H1 (cell line): ENCODE results near the gene SEMA4D. TPM values are rescaled to one million over a fixed set of nuclear protein-coding genes. Genes with fewer than 3 reads are reported as not detected.

ENCODE experiments used
- CTCF ChIA-PET: fragments of 300-600 bp; sonication (Branson Sonifier 250); formaldehyde crosslinking; loops from one replicate; lab custom pipeline; 2021; ENCODE audit not compliant: partially characterized antibody; lab: Charles Lee
- POLR2A ChIA-PET: fragments of 300-600 bp; sonication (Branson Sonifier 250); formaldehyde crosslinking; loops from one replicate; lab custom pipeline; 2021; ENCODE audit warnings: inconsistent platforms; ENCODE audit not compliant: partially characterized antibody; lab: Charles Lee
- DNase-seq, 2 experiments: peaks; one replicate each; pipeline versions ENCODE4 v3.0.0 to v3.0.0-alpha.2; 2010 to 2022; ENCODE audit warnings: low spot score in 2 of 2, low read depth in 1 of 2, mixed read lengths in 1 of 2
- FAIRE-seq: peaks from 2 replicates; lab custom pipeline; 2011; peaks lifted over from hg19 to GRCh38; lab: Jason Lieb, UNC
- H2AFZ ChIP-seq: 2 replicates; pipeline ENCODE4 v1.8.1; 2012; ENCODE audit warnings: low read length, inconsistent platforms
- H2AK5ac ChIP-seq: 2 replicates; pipeline ENCODE4 v1.6.1; 2013; ENCODE audit warnings: low read depth, low read length
- H2BK120ac ChIP-seq: replicated peaks from 2 replicates; pipeline ENCODE3; 2013; ENCODE audit warnings: low read depth, low read length, inconsistent platforms
- H2BK12ac ChIP-seq: 2 replicates; pipeline ENCODE4 v1.6.1; 2013; ENCODE audit warnings: low read depth, low read length
- H2BK15ac ChIP-seq: 2 replicates; pipeline ENCODE4 v1.6.1; 2013; ENCODE audit warnings: low read length
- H2BK20ac ChIP-seq: 2 replicates; pipeline ENCODE4 v1.6.1; 2013; ENCODE audit warnings: low read length
- H2BK5ac ChIP-seq: 2 replicates; pipeline ENCODE4 v1.6.1; 2013; ENCODE audit warnings: low read depth, low read length
- H3K14ac ChIP-seq: 2 replicates; pipeline ENCODE4 v1.6.1; 2013; ENCODE audit warnings: inconsistent platforms; ENCODE audit not compliant: insufficient read length
- H3K18ac ChIP-seq: 2 replicates; pipeline ENCODE4 v1.6.1; 2013; ENCODE audit warnings: low read length; ENCODE audit errors: extremely low read depth
- H3K23ac ChIP-seq: 2 replicates; pipeline ENCODE4 v1.6.1; 2013; ENCODE audit warnings: inconsistent platforms; ENCODE audit not compliant: insufficient read length
- H3K23me2 ChIP-seq: 2 replicates; pipeline ENCODE4 v1.6.1; 2013; ENCODE audit warnings: low read depth, low read length
- H3K27ac ChIP-seq: 2 replicates; pipeline ENCODE4 v1.6.1; 2011; ENCODE audit warnings: low read depth, low read length, inconsistent platforms
- H3K27me3 ChIP-seq, 4 experiments: replicated peaks in 1 of 4; 1 replicate in 1 of 4; 2 replicates in 3 of 4; pipeline versions ENCODE4 v1.6.1 to v1.8.1; 2011 to 2013; ENCODE audit warnings: low read length in 3 of 4, mild to moderate bottlenecking in 3 of 4, inconsistent platforms in 2 of 4, mixed read lengths in 2 of 4, moderate library complexity in 1 of 4; ENCODE audit not compliant: control insufficient read depth in 3 of 4, insufficient read depth in 3 of 4; ENCODE audit errors: extremely low read depth in 1 of 4
- H3K36me3 ChIP-seq, 4 experiments: 2 replicates each; pipeline versions ENCODE4 v1.6.1 to v1.8.1; 2011 to 2013; ENCODE audit warnings: mild to moderate bottlenecking in 4 of 4, low read length in 3 of 4, moderate library complexity in 2 of 4, control low read depth in 1 of 4, inconsistent platforms in 1 of 4; ENCODE audit not compliant: insufficient read depth in 4 of 4, control insufficient read depth in 2 of 4
- H3K4ac ChIP-seq: replicated peaks from 2 replicates; pipeline ENCODE3; 2013; ENCODE audit warnings: low read length, low read depth, mixed read lengths, inconsistent platforms; ENCODE audit not compliant: insufficient read length
- H3K4me1 ChIP-seq, 4 experiments: replicated peaks in 1 of 4; 1 replicate in 1 of 4; 2 replicates in 3 of 4; pipeline versions ENCODE4 v1.6.1 to v1.8.1; 2011 to 2013; ENCODE audit warnings: low read length in 3 of 4, inconsistent platforms in 2 of 4, mixed read lengths in 1 of 4; ENCODE audit not compliant: insufficient read depth in 4 of 4, control insufficient read depth in 3 of 4
- H3K4me2 ChIP-seq, 2 experiments: 2 replicates each; pipeline versions ENCODE4 v1.6.1 to v1.8.1; 2011 to 2013; ENCODE audit warnings: low read depth in 2 of 2, low read length in 2 of 2, control low read depth in 1 of 2, inconsistent platforms in 1 of 2, mild to moderate bottlenecking in 1 of 2; ENCODE audit not compliant: insufficient read depth in 1 of 2
- H3K4me3 ChIP-seq, 4 experiments: fragments of 200-600, 300-600 bp in 1 of 4; sonication (generic), shearing (Covaris generic), sonication (Bioruptor Twin) in 1 of 4; 2 replicates each; pipeline versions ENCODE4 v1.5.1 to v1.8.1; 2011 to 2016; ENCODE audit warnings: low read length in 4 of 4, low read depth in 3 of 4, control low read depth in 2 of 4, inconsistent platforms in 2 of 4, mild to moderate bottlenecking in 2 of 4, mixed read lengths in 1 of 4, moderate library complexity in 1 of 4; ENCODE audit not compliant: insufficient read depth in 2 of 4; ENCODE audit errors: extremely low read depth in 1 of 4
- H3K56ac ChIP-seq: replicated peaks from 2 replicates; pipeline ENCODE3; 2013; ENCODE audit warnings: low read depth, mild to moderate bottlenecking, mixed read lengths, low read length, inconsistent platforms; ENCODE audit not compliant: insufficient read length
- H3K79me1 ChIP-seq: 2 replicates; pipeline ENCODE4 v1.6.1; 2013; ENCODE audit warnings: low read depth, low read length, control low read depth
- H3K79me2 ChIP-seq, 2 experiments: 2 replicates each; pipeline versions ENCODE4 v1.6.1 to v1.8.1; 2012 to 2013; ENCODE audit warnings: low read length in 2 of 2, mild to moderate bottlenecking in 2 of 2, inconsistent platforms in 1 of 2; ENCODE audit not compliant: insufficient read depth in 2 of 2, control insufficient read depth in 1 of 2
- H3K9ac ChIP-seq, 4 experiments: replicated peaks in 1 of 4; 1 replicate in 1 of 4; 2 replicates in 3 of 4; pipeline versions ENCODE4 v1.6.1 to v1.8.1; 2011 to 2013; ENCODE audit warnings: low read depth in 3 of 4, low read length in 3 of 4, control low read depth in 2 of 4, mild to moderate bottlenecking in 2 of 4, moderate library complexity in 2 of 4, inconsistent platforms in 1 of 4; ENCODE audit errors: extremely low read depth in 1 of 4
- H3K9me3 ChIP-seq, 2 experiments: 2 replicates each; pipeline versions ENCODE4 v1.6.1 to v1.8.1; 2012 to 2013; ENCODE audit warnings: mild to moderate bottlenecking in 2 of 2, moderate library complexity in 2 of 2, control low read depth in 1 of 2, inconsistent platforms in 1 of 2, low read depth in 1 of 2, low read length in 1 of 2, mixed read lengths in 1 of 2; ENCODE audit not compliant: insufficient read depth in 2 of 2
- H4K20me1 ChIP-seq, 2 experiments: replicated peaks in 1 of 2; 2 replicates each; pipeline versions ENCODE3 to v1.8.1; 2011 to 2013; ENCODE audit warnings: inconsistent platforms in 2 of 2, low read length in 2 of 2, mild to moderate bottlenecking in 1 of 2; ENCODE audit not compliant: insufficient read depth in 2 of 2, control insufficient read depth in 1 of 2
- H4K5ac ChIP-seq: 2 replicates; pipeline ENCODE4 v1.6.1; 2013; ENCODE audit warnings: low read length, low read depth, mixed read lengths, inconsistent platforms; ENCODE audit not compliant: insufficient read length
- H4K8ac ChIP-seq: 2 replicates; pipeline ENCODE4 v1.8.0; 2013; ENCODE audit warnings: mild to moderate bottlenecking, moderate library complexity, low read length, inconsistent platforms; ENCODE audit not compliant: insufficient read depth; ENCODE audit errors: extremely low read depth
- H4K91ac ChIP-seq: replicated peaks from 2 replicates; pipeline ENCODE3; 2013; ENCODE audit warnings: low read length, mixed read lengths, inconsistent platforms; ENCODE audit not compliant: insufficient read length
- CEBPB ChIP-seq: IDR thresholded peaks from 2 replicates; pipeline ENCODE4 v1.6.1; 2012; ENCODE audit warnings: low read depth, low read length
- CHD2 ChIP-seq: IDR thresholded peaks from 2 replicates; pipeline ENCODE4 v1.6.1; 2012; ENCODE audit warnings: low read length, improper control_type of control experiment
- GTF2F1 ChIP-seq: IDR thresholded peaks from 2 replicates; pipeline ENCODE4 v1.6.1; 2012; ENCODE audit warnings: low read depth, low read length, improper control_type of control experiment, borderline replicate concordance
- SIX5 ChIP-seq: IDR thresholded peaks from 2 replicates; pipeline ENCODE4 v1.6.1; 2011; ENCODE audit warnings: mild to moderate bottlenecking, low read depth, low read length
- WGBS, 2 experiments: shearing (Covaris generic) in 1 of 2; methylation state at CpG; one replicate each; pipeline versions ENCODE4 v1.1.6 to v1.1.7; 2013 to 2015; ENCODE audit warnings: low lambda C conversion rate in 2 of 2, mixed read lengths in 2 of 2, inconsistent platforms in 1 of 2, low coverage in 1 of 2, missing lambda C conversion rate in 1 of 2; ENCODE audit not compliant: insufficient replicate concordance in 2 of 2, insufficient coverage in 1 of 2, insufficient read length in 1 of 2; ENCODE audit errors: extremely low coverage in 1 of 2, missing lambda C conversion rate in 1 of 2; 5-methylcytosine and 5-hydroxymethylcytosine counted together
- polyA plus RNA-seq, 7 experiments: library from polyadenylated mRNA; depleted of rRNA in 3 of 7; stranded (reverse) in 5 of 7; unstranded in 2 of 7; fragments of >200 nt in 5 of 7; fragments of 200-250 nt in 2 of 7; gene quantifications; 1 replicate in 5 of 7; 2 replicates in 1 of 7; 4 replicates in 1 of 7; pipeline versions ENCODE4 v1.2.1 to v1.2.3, GENCODE V29; 2011 to 2013; ENCODE audit warnings: missing spikeins in 2 of 7, mixed read lengths in 2 of 7
- total RNA-seq: library from RNA; stranded (reverse); fragmentation: NEBNext Ultra II Directional; extraction: Animal tissue kit (Norgen Biotek cat#: 25700); gene quantifications from 2 replicates; pipeline ENCODE4 v1.2.1, GENCODE V29; 2021

SEMA4D gene
- total and polyA plus RNA-seq, 2 of the 8 experiments (the other 6 are each of a cell fraction or from before 2014, with no cell fraction given): 21.0 to 70.4 TPM

- no peak overlapping the region for H2BK15ac ChIP-seq
- H2AK5ac ChIP-seq: no peak overlapping the region
- no peak overlapping the region for H3K4ac ChIP-seq
- H4K8ac ChIP-seq: no peak overlapping the region
- DNase-seq (no peak), FAIRE-seq (no peak)
- no peak overlapping the region for H4K5ac ChIP-seq
- H2BK20ac ChIP-seq: no peak overlapping the region
- 89% methylated on average over 4 of the region's 4 CpGs; no CpG with 5 or more reads in 1 of the 2 experiments for WGBS, 2 experiments
- H4K20me1 ChIP-seq: peaks cover 4 to 12% of the 10 kb centered on the region in 2 experiments
- no peak overlapping the region for H3K14ac ChIP-seq
- H3K9ac ChIP-seq: no peak overlapping the region
- H2BK120ac ChIP-seq: no peak overlapping the region
- H3K4me2 ChIP-seq: peak overlapping the region in 1 of 2 experiments; percentile 64; a peak in 2 of 4 replicates
- H3K36me3 ChIP-seq: peaks cover 0 to 3% (median 0%) of the 10 kb centered on the region in 4 experiments; a peak in 1 of 8 replicates
- H4K91ac ChIP-seq: no peak overlapping the region
- peaks cover 5% of the 10 kb centered on the region; the same call in 1 of the 2 replicates for H3K23me2 ChIP-seq
- no peak overlapping the region for H3K23ac ChIP-seq
- no peak overlapping the region for H3K18ac ChIP-seq
- peaks cover 10 to 24% (median 19%) of the 10 kb centered on the region in 4 experiments for H3K4me1 ChIP-seq
- H3K79me2 ChIP-seq: peaks cover 0 to 32% of the 10 kb centered on the region in 2 experiments; a peak in 3 of 4 replicates
- H3K4me3 ChIP-seq: no peak overlapping the region
- no peaks in the 10 kb centered on the region; a peak in 1 of 7 replicates for H3K27me3 ChIP-seq
- peaks cover 0 to 3% of the 10 kb centered on the region in 2 experiments; a peak in 1 of 4 replicates for H3K9me3 ChIP-seq
- H2BK5ac ChIP-seq: no peak overlapping the region
- no peak overlapping the region for H2AFZ ChIP-seq
- no peak overlapping the region for H2BK12ac ChIP-seq
- ChIA-PET CTCF (interaction anchor here (4.0 kb wide), 1 partner anchor 15 kb away, joined by 19 read pairs; no protein-coding TSS in a partner anchor), POLR2A (interaction anchor here (0.8 kb wide), 1 partner anchor 11 kb away, joined by 3 read pairs; no protein-coding TSS in a partner anchor)
- H3K56ac ChIP-seq: no peak overlapping the region
- H3K27ac ChIP-seq: no peak overlapping the region
- peaks cover 11% of the 10 kb centered on the region; the same call in 1 of the 2 replicates for H3K79me1 ChIP-seq
- TF ChIP-seq SIX5 (no peak), CEBPB (no peak), GTF2F1 (no peak), CHD2 (no peak)
Observed at GRCh38 chr9:89413963-89414638, 83.8 kb downstream of the SEMA4D start.
